SU-DHL-6 (cell line): Measurements from ENCODE around the gene DNAJA4.
"Not testable (repeated sequence)": the region's sequence is repeated elsewhere in the genome, so short reads cannot be mapped to it uniquely, and the experiment has no call there.

Source experiments
- H2AFZ ChIP-seq: fragments of 200-600 bp; sonication (generic); 2 replicates; pipeline ENCODE4 v1.6.1; 2014; ENCODE audit warnings: low read depth, mild to moderate bottlenecking, moderate library complexity, mixed read lengths, antibody characterized with exemption, low read length; ENCODE audit not compliant: severe bottlenecking
- H3F3A ChIP-seq: fragments of 200-600 bp; shearing (Covaris generic); 2 replicates; pipeline ENCODE4 v1.6.0; 2016; ENCODE audit warnings: antibody characterized with exemption, mild to moderate bottlenecking; ENCODE audit not compliant: insufficient read depth
- H3K27ac ChIP-seq: fragments of 200-600 bp; sonication (generic); 2 replicates; pipeline ENCODE4 v1.5.1; 2016; ENCODE audit warnings: low read depth, mild to moderate bottlenecking, low read length, moderate library complexity, mixed read lengths
- H3K27me3 ChIP-seq: fragments of 200-600 bp; sonication (generic), shearing (Covaris generic); 2 replicates; pipeline ENCODE4 v1.6.0; 2014; ENCODE audit warnings: mild to moderate bottlenecking, low read length
- H3K36me3 ChIP-seq: fragments of 200-600 bp; sonication (generic); 2 replicates; pipeline ENCODE4 v1.6.1; 2014; ENCODE audit warnings: mild to moderate bottlenecking, low read length, mixed read lengths
- H3K4me2 ChIP-seq: fragments of 300-600, 200-600 bp; shearing (Covaris generic), sonication (generic); 2 replicates; pipeline ENCODE4 v1.6.0; 2014; ENCODE audit warnings: low read length, low read depth, mild to moderate bottlenecking; ENCODE audit not compliant: poor library complexity, severe bottlenecking
- H3K4me3 ChIP-seq: fragments of 200-600 bp; sonication (generic); 2 replicates; pipeline ENCODE4 v1.5.1; 2014; ENCODE audit warnings: antibody characterized with exemption, low read length, mild to moderate bottlenecking, mixed read lengths; ENCODE audit not compliant: insufficient read depth, poor library complexity, severe bottlenecking
- H3K79me2 ChIP-seq: fragments of 200-600 bp; sonication (generic); 2 replicates; pipeline ENCODE4 v1.6.1; 2014; ENCODE audit warnings: mild to moderate bottlenecking, low read length, moderate library complexity; ENCODE audit not compliant: insufficient read depth
- H3K9ac ChIP-seq: fragments of 200-600 bp; sonication (generic); 2 replicates; pipeline ENCODE4 v1.7.0; 2014; ENCODE audit warnings: mild to moderate bottlenecking, low read length
- H3K9me2 ChIP-seq: fragments of 200-600 bp; sonication (generic); replicated peaks from 2 replicates; pipeline ENCODE4 v1.6.1; 2014; ENCODE audit warnings: low read length; ENCODE audit not compliant: insufficient read depth
- H3K9me3 ChIP-seq: fragments of 200-600 bp; sonication (generic); 2 replicates; pipeline ENCODE4 v1.6.1; 2014; ENCODE audit warnings: low read length, mixed read lengths; ENCODE audit not compliant: insufficient read depth
- H4K20me1 ChIP-seq: fragments of 200-600 bp; sonication (generic); 2 replicates; pipeline ENCODE4 v1.6.1; 2014; ENCODE audit warnings: low read depth, mild to moderate bottlenecking, antibody characterized with exemption, low read length, moderate library complexity, mixed read lengths
- CTCF ChIP-seq: fragments of 200-600 bp; sonication (generic); IDR thresholded peaks from one replicate; pipeline ENCODE4 v1.5.1; 2017; ENCODE audit warnings: antibody characterized with exemption, mild to moderate bottlenecking, low read length, moderate library complexity; ENCODE audit not compliant: insufficient read depth, poor library complexity, severe bottlenecking
- EZH2phosphoT487 ChIP-seq: fragments of 200-600 bp; sonication (generic), shearing (Covaris generic); conservative IDR thresholded peaks from 2 replicates; pipeline ENCODE4 v1.6.1; 2018; ENCODE audit warnings: mild to moderate bottlenecking, antibody characterized with exemption, low read length, moderate library complexity, mixed read lengths

Gene DNAJA4

GRCh38 chr15:78243491-78243941 is 20.8 kb upstream of the DNAJA4 start:
- H3K79me2 ChIP-seq = no peaks in the 10 kb centered on the region
- no peaks in the 10 kb centered on the region for H3K27me3 ChIP-seq
- H3K36me3 ChIP-seq = no peaks in the 10 kb centered on the region
- H3K4me2 ChIP-seq = no peak overlapping the region
- no peak for TF ChIP-seq CTCF
- TF ChIP-seq EZH2phosphoT487 = no peak
- no peaks in the 10 kb centered on the region for H3K9me2 ChIP-seq
- H2AFZ ChIP-seq = no peak overlapping the region
- no peaks in the 10 kb centered on the region for H3K9me3 ChIP-seq
- no peaks in the 10 kb centered on the region for H4K20me1 ChIP-seq
- no peak overlapping the region for H3K4me3 ChIP-seq
- H3K27ac ChIP-seq = no peak overlapping the region
- H3F3A ChIP-seq = no peaks in the 10 kb centered on the region
- no peak overlapping the region for H3K9ac ChIP-seq

GRCh38 chr15:78244101-78244500 is 20.3 kb upstream of the DNAJA4 start:
- no peaks in the 10 kb centered on the region for H3K27me3 ChIP-seq
- H3K36me3 ChIP-seq = no peaks in the 10 kb centered on the region
- no peaks in the 10 kb centered on the region for H3F3A ChIP-seq
- H3K4me2 ChIP-seq = no peak overlapping the region
- no peaks in the 10 kb centered on the region for H4K20me1 ChIP-seq
- H3K4me3 ChIP-seq = no peak overlapping the region
- TF ChIP-seq CTCF (no peak), EZH2phosphoT487 (no peak)
- no peak overlapping the region for H3K27ac ChIP-seq
- H2AFZ ChIP-seq = no peak overlapping the region
- H3K9me2 ChIP-seq = no peaks in the 10 kb centered on the region
- no peak overlapping the region for H3K9ac ChIP-seq
- no peaks in the 10 kb centered on the region for H3K79me2 ChIP-seq
- no peaks in the 10 kb centered on the region for H3K9me3 ChIP-seq

- no peaks in the 10 kb centered on the region for H3F3A ChIP-seq
- no peaks in the 10 kb centered on the region for H4K20me1 ChIP-seq
- H3K9ac ChIP-seq = no peak overlapping the region
- no peak for TF ChIP-seq EZH2phosphoT487
- TF ChIP-seq CTCF = no peak
- no peak overlapping the region for H2AFZ ChIP-seq
- no peaks in the 10 kb centered on the region for H3K36me3 ChIP-seq
- H3K27me3 ChIP-seq = no peaks in the 10 kb centered on the region
- H3K9me2 ChIP-seq = no peaks in the 10 kb centered on the region
- no peak overlapping the region for H3K4me3 ChIP-seq
- H3K79me2 ChIP-seq = no peaks in the 10 kb centered on the region
- no peaks in the 10 kb centered on the region for H3K9me3 ChIP-seq
- no peak overlapping the region for H3K27ac ChIP-seq
- H3K4me2 ChIP-seq = no peak overlapping the region
These were observed 19.5 kb upstream of the DNAJA4 start for GRCh38 chr15:78244893-78245292.

- not testable (repeated sequence) for H4K20me1 ChIP-seq, H3K4me2 ChIP-seq, H3K27me3 ChIP-seq, H3K9ac ChIP-seq, H3K79me2 ChIP-seq, H3K36me3 ChIP-seq, H3K9me3 ChIP-seq, H3K9me2 ChIP-seq, H3K4me3 ChIP-seq, H3F3A ChIP-seq, H2AFZ ChIP-seq, H3K27ac ChIP-seq
These were observed 19.0 kb upstream of the DNAJA4 start for GRCh38 chr15:78245392-78245791.

GRCh38 chr15:78245976-78246620 is 18.3 kb upstream of the DNAJA4 start:
- not testable (repeated sequence) for H3K4me3 ChIP-seq, H3K9ac ChIP-seq, H2AFZ ChIP-seq, H3F3A ChIP-seq, H3K9me3 ChIP-seq, H3K27ac ChIP-seq, H3K27me3 ChIP-seq, H4K20me1 ChIP-seq, H3K36me3 ChIP-seq, H3K4me2 ChIP-seq, H3K9me2 ChIP-seq, H3K79me2 ChIP-seq
